ENCODE results near the gene DPP7.
"Not testable (repeated sequence)": the region's sequence is repeated elsewhere in the genome, so short reads cannot be mapped to it uniquely, and the experiment has no call there.

Gene DPP7

GRCh38 chr9:137065336-137065967, 49.1 kb downstream of the DPP7 start:
- H3K4me1 ChIP-seq = peaks cover 21 to 48% (median 32%) of the 10 kb centered on the region in 10 experiments
- no peaks in the 10 kb centered on the region for H3K9me3 ChIP-seq (replicated peaks in 1 of 11)
- H3K27me3 ChIP-seq = no peaks in the 10 kb centered on the region
- peaks cover 0 to 72% (median 66%) of the 10 kb centered on the region in 11 experiments; a peak in 18 of 22 replicates for H4K20me1 ChIP-seq
- H3K9ac ChIP-seq = peak overlapping the region in 1 of 11 experiments; percentile 5; a peak in 1 of 22 replicates
- H3K36me3 ChIP-seq = peaks cover 0 to 44% (median 36%) of the 10 kb centered on the region in 11 experiments; a peak in 17 of 22 replicates
- H3K4me3 ChIP-seq = no peak overlapping the region
- no peak overlapping the region for H3K27ac ChIP-seq
- TF ChIP-seq Cebpa-rat (IDR thresholded peaks at IDR 0.05) = no peak
- no peak overlapping the region for H3K4me2 ChIP-seq

- TF ChIP-seq Cebpa-rat (IDR thresholded peaks at IDR 0.05) = no peak
- Histone ChIP-seq H3K36me3 (peaks cover 0 to 44% (median 36%) of the 10 kb centered on the region in 11 experiments; a peak in 17 of 22 replicates), H3K27me3 (no peaks in the 10 kb centered on the region), H3K4me1 (peaks cover 18 to 44% (median 29%) of the 10 kb centered on the region in 10 experiments), H3K27ac (no peak overlapping the region), H3K4me3 (no peak overlapping the region), H3K9me3 (replicated peaks in 1 of 11) (no peaks in the 10 kb centered on the region), H3K4me2 (no peak overlapping the region), H4K20me1 (peaks cover 0 to 69% (median 63%) of the 10 kb centered on the region in 11 experiments; a peak in 18 of 22 replicates), H3K9ac (no peak overlapping the region)
These were observed 49.7 kb downstream of the DPP7 start for GRCh38 chr9:137064880-137065164.

GRCh38 chr9:137064027-137064879, 50.3 kb downstream of the DPP7 start:
- no peak for TF ChIP-seq Cebpa-rat (IDR thresholded peaks at IDR 0.05)
- Histone ChIP-seq H3K4me2 (peak overlapping the region in 4 of 11 experiments; percentile 10 to 29 (median 20); a peak in 3 of 22 replicates), H3K9me3 (replicated peaks in 1 of 11) (no peaks in the 10 kb centered on the region), H3K9ac (no peak overlapping the region), H3K4me3 (no peak overlapping the region), H3K4me1 (peaks cover 13 to 39% (median 24%) of the 10 kb centered on the region in 10 experiments), H4K20me1 (peaks cover 0 to 64% (median 57%) of the 10 kb centered on the region in 11 experiments; a peak in 18 of 22 replicates), H3K27me3 (no peaks in the 10 kb centered on the region), H3K36me3 (peaks cover 0 to 44% (median 36%) of the 10 kb centered on the region in 11 experiments; a peak in 17 of 22 replicates), H3K27ac (no peak overlapping the region)

GRCh38 chr9:137063311-137064026, 51.1 kb downstream of the DPP7 start:
- peak overlapping the region in 4 of 11 experiments; percentile 10 to 29 (median 20); a peak in 3 of 22 replicates for H3K4me2 ChIP-seq

GRCh38 chr9:137062798-137063197, 51.7 kb downstream of the DPP7 start:
- H3K4me3 ChIP-seq; H3K9ac ChIP-seq; H3K4me2 ChIP-seq; H3K27me3 ChIP-seq; H3K27ac ChIP-seq; H3K9me3 ChIP-seq (replicated peaks in 1 of 11): not testable (repeated sequence)
- Histone ChIP-seq H3K4me1 (peaks cover 4 to 35% (median 18%) of the 10 kb centered on the region in 10 experiments), H4K20me1 (peaks cover 0 to 49% (median 43%) of the 10 kb centered on the region in 11 experiments; a peak in 18 of 22 replicates), H3K36me3 (peaks cover 0 to 44% (median 36%) of the 10 kb centered on the region in 11 experiments; a peak in 17 of 22 replicates)

More at GRCh38 chr9:137063311-137064026, 51.1 kb downstream of the DPP7 start:
- peaks cover 0 to 56% (median 50%) of the 10 kb centered on the region in 11 experiments; a peak in 18 of 22 replicates for H4K20me1 ChIP-seq
- peaks cover 9 to 35% (median 20%) of the 10 kb centered on the region in 10 experiments for H3K4me1 ChIP-seq
- peaks cover 0 to 44% (median 36%) of the 10 kb centered on the region in 11 experiments; a peak in 17 of 22 replicates for H3K36me3 ChIP-seq
- H3K4me3 ChIP-seq = no peak overlapping the region
- H3K9ac ChIP-seq = no peak overlapping the region
- H3K9me3 ChIP-seq (replicated peaks in 1 of 11) = no peaks in the 10 kb centered on the region
- no peaks in the 10 kb centered on the region for H3K27me3 ChIP-seq
- no peak overlapping the region for H3K27ac ChIP-seq
- TF ChIP-seq Cebpa-rat (IDR thresholded peaks at IDR 0.05) = no peak

- no peak overlapping the region for H3K27ac ChIP-seq
- TF ChIP-seq Cebpa-rat (IDR thresholded peaks at IDR 0.05) = no peak
These were observed 52.1 kb downstream of the DPP7 start for GRCh38 chr9:137062384-137062783.

More at GRCh38 chr9:137062384-137062783, 52.1 kb downstream of the DPP7 start:
- H3K9ac ChIP-seq = no peak overlapping the region
- H3K36me3 ChIP-seq = peaks cover 0 to 44% (median 36%) of the 10 kb centered on the region in 11 experiments; a peak in 17 of 22 replicates
- no peaks in the 10 kb centered on the region for H3K9me3 ChIP-seq (replicated peaks in 1 of 11)
- peaks cover 4 to 31% (median 14%) of the 10 kb centered on the region in 10 experiments; a peak in 18 of 20 replicates for H3K4me1 ChIP-seq
- peaks cover 0 to 47% (median 40%) of the 10 kb centered on the region in 11 experiments; a peak in 17 of 22 replicates for H4K20me1 ChIP-seq
- peak overlapping the region in 1 of 11 experiments; percentile 18; a peak in 3 of 22 replicates for H3K4me2 ChIP-seq
- peaks cover 0 to under 1% (median 0%) of the 10 kb centered on the region in 11 experiments; a peak in 1 of 22 replicates for H3K27me3 ChIP-seq
- no peak overlapping the region for H3K4me3 ChIP-seq

Data from BLaER1 treated with 17β-estradiol and CSF1 and Interleukin-3, amounts not matched to agents 10 nM and 100 nM (cell line).